Hepatocyte (in vitro differentiated cells): ENCODE results near the gene ROBO1. TPM values are rescaled to one million over a fixed set of nuclear protein-coding genes. Genes with fewer than 3 reads are reported as not detected.

Experiments used
- DNase-seq: peaks from one replicate; pipeline ENCODE4 v3.0.0-alpha.2; 2016; ENCODE audit warnings: low spot score
- H2AFZ ChIP-seq: fragments of 200-600 bp; sonication (generic); 2 replicates; pipeline ENCODE4 v1.6.0; 2016; ENCODE audit warnings: antibody characterized with exemption, mild to moderate bottlenecking
- H3K27ac ChIP-seq: fragments of 200-600 bp; sonication (generic); 2 replicates; pipeline ENCODE4 v1.5.1; 2016; ENCODE audit warnings: mild to moderate bottlenecking
- H3K27me3 ChIP-seq: fragments of 200-600 bp; sonication (generic); 2 replicates; pipeline ENCODE4 v1.6.1; 2016
- H3K36me3 ChIP-seq: fragments of 200-600 bp; sonication (generic); replicated peaks from 2 replicates; pipeline ENCODE4 v1.5.1; 2016; ENCODE audit warnings: low read depth; ENCODE audit not compliant: insufficient read depth
- H3K4me1 ChIP-seq: fragments of 200-600 bp; sonication (generic); 2 replicates; pipeline ENCODE4 v1.5.1; 2016; ENCODE audit warnings: mild to moderate bottlenecking, moderate library complexity; ENCODE audit not compliant: insufficient read depth
- H3K4me2 ChIP-seq: fragments of 200-600 bp; sonication (generic); 2 replicates; pipeline ENCODE4 v1.6.0; 2016
- H3K4me3 ChIP-seq: fragments of 200-600 bp; sonication (generic); 2 replicates; pipeline ENCODE4 v1.5.1; 2016; ENCODE audit warnings: mild to moderate bottlenecking
- H3K79me2 ChIP-seq: fragments of 200-600 bp; sonication (generic); 2 replicates; pipeline ENCODE4 v1.6.0; 2017; ENCODE audit warnings: mild to moderate bottlenecking
- H3K9me2 ChIP-seq: fragments of 200-600 bp; sonication (generic); replicated peaks from 2 replicates; pipeline ENCODE4 v1.6.0; 2017; ENCODE audit warnings: mild to moderate bottlenecking; ENCODE audit not compliant: insufficient read depth
- H3K9me3 ChIP-seq: fragments of 200-600 bp; sonication (generic); 2 replicates; pipeline ENCODE4 v1.5.1; 2016; ENCODE audit warnings: low read depth, mild to moderate bottlenecking
- H4K20me1 ChIP-seq: fragments of 200-600 bp; sonication (generic); 2 replicates; pipeline ENCODE4 v1.6.0; 2016; ENCODE audit warnings: mild to moderate bottlenecking; ENCODE audit not compliant: insufficient read depth, poor library complexity, severe bottlenecking
- CTCF ChIP-seq: fragments of 200-600 bp; sonication (generic); IDR thresholded peaks from 2 replicates; pipeline ENCODE4 v1.5.1; 2016; ENCODE audit warnings: antibody characterized with exemption, mild to moderate bottlenecking; ENCODE audit not compliant: poor library complexity
- EZH2 ChIP-seq: fragments of 200-600 bp; sonication (generic); IDR thresholded peaks from 2 replicates; pipeline ENCODE4 v1.6.1; 2016; ENCODE audit warnings: antibody characterized with exemption, mild to moderate bottlenecking, borderline replicate concordance
- EZH2phosphoT487 ChIP-seq: fragments of 200-600 bp; sonication (generic); IDR thresholded peaks from one replicate; pipeline ENCODE4 v1.6.1; 2018; ENCODE audit warnings: antibody characterized with exemption, mild to moderate bottlenecking, low read depth, moderate library complexity; ENCODE audit not compliant: unreplicated experiment, severe bottlenecking
- WGBS: methylation state at CpG from one replicate; pipeline ENCODE4 v1.1.6; 2016; ENCODE audit warnings: low lambda C conversion rate; ENCODE audit errors: missing lambda C conversion rate; 5-methylcytosine and 5-hydroxymethylcytosine counted together
- polyA plus RNA-seq: library from polyadenylated mRNA; unstranded; fragments of >200 nt; fragmentation: Nextera tagmentation; extraction: Ambion mirVana; gene quantifications from 2 replicates; pipeline ENCODE4 v1.2.1, GENCODE V29; 2016
- total RNA-seq: library from RNA; depleted of rRNA; stranded (reverse); fragments of >200 nt; gene quantifications from 2 replicates; pipeline ENCODE4 v1.2.3, GENCODE V29; 2014

Gene ROBO1
- total and polyA plus RNA-seq, 2 experiments from 2014 or later: 13.6 to 44.3 TPM

- 32% methylated on average over 3 of the region's 3 CpGs for WGBS
- no peak overlapping the region for H3K27ac ChIP-seq
- DNase-seq: no peak
These were observed 564.7 kb downstream of the ROBO1 start for GRCh38 chr3:79203144-79203519.

GRCh38 chr3:79202471-79203143, 565.2 kb downstream of the ROBO1 start:
- H3K79me2 ChIP-seq: no peaks in the 10 kb centered on the region
- H3K36me3 ChIP-seq: no peaks in the 10 kb centered on the region
- H3K27me3 ChIP-seq: no peaks in the 10 kb centered on the region
- H3K27ac ChIP-seq: no peak overlapping the region
- no peak for TF ChIP-seq CTCF
- TF ChIP-seq EZH2: no peak
- no peak for TF ChIP-seq EZH2phosphoT487
- H3K9me3 ChIP-seq: no peaks in the 10 kb centered on the region
- H4K20me1 ChIP-seq: no peaks in the 10 kb centered on the region
- no peaks in the 10 kb centered on the region for H3K4me1 ChIP-seq
- no peaks in the 10 kb centered on the region for H3K9me2 ChIP-seq
- no peak overlapping the region for H3K4me3 ChIP-seq
- 59% methylated on average over 5 of the region's 5 CpGs for WGBS
- DNase-seq: no peak
- H3K4me2 ChIP-seq: no peak overlapping the region
- no peak overlapping the region for H2AFZ ChIP-seq

More at GRCh38 chr3:79203144-79203519, 564.7 kb downstream of the ROBO1 start:
- Histone ChIP-seq H4K20me1 (no peaks in the 10 kb centered on the region), H3K27me3 (no peaks in the 10 kb centered on the region), H3K36me3 (no peaks in the 10 kb centered on the region), H3K4me1 (no peaks in the 10 kb centered on the region), H3K4me3 (no peak overlapping the region), H3K4me2 (no peak overlapping the region), H3K79me2 (no peaks in the 10 kb centered on the region), H3K9me2 (no peaks in the 10 kb centered on the region), H3K9me3 (no peaks in the 10 kb centered on the region), H2AFZ (no peak overlapping the region)
- no peak for TF ChIP-seq EZH2phosphoT487
- no peak for TF ChIP-seq EZH2
- no peak for TF ChIP-seq CTCF

DNA sequence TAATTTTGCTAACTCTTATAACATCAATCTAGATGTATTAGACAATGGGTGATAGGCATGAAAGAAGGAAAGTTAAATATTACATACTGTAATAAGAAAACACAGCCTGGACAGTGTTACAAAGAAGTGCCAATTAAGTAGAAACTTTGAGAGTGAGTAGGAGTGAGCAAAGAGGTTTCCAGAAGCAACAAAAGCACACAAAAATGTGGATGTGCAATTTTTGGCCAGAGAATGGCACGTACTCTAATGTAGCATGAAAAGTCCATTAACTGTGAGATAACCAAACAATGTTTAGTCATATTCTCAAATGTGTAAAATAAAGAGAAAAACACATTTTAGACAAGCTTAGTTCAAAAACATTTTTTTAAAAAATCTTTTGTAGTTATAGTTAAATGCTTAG, 567.3 kb downstream of the ROBO1 start:
- 70% methylated on average over 1 of the region's 1 CpG for WGBS
- H3K9me3 ChIP-seq: no peaks in the 10 kb centered on the region
- no peaks in the 10 kb centered on the region for H4K20me1 ChIP-seq
- H3K79me2 ChIP-seq: no peaks in the 10 kb centered on the region
- no peak overlapping the region for H2AFZ ChIP-seq
- no peaks in the 10 kb centered on the region for H3K27me3 ChIP-seq
- no peaks in the 10 kb centered on the region for H3K36me3 ChIP-seq
- no peak for TF ChIP-seq CTCF
- TF ChIP-seq EZH2phosphoT487: no peak
- TF ChIP-seq EZH2: no peak
- no peaks in the 10 kb centered on the region for H3K9me2 ChIP-seq
- no peak for DNase-seq
- H3K4me3 ChIP-seq: no peak overlapping the region
- no peak overlapping the region for H3K4me2 ChIP-seq
- no peaks in the 10 kb centered on the region for H3K4me1 ChIP-seq
- no peak overlapping the region for H3K27ac ChIP-seq
